GM23248 (cell line): ENCODE results near the gene TSPAN16.

Experiments
- EZH2 ChIP-seq: fragments of 200-600 bp; sonication (generic); IDR thresholded peaks from 2 replicates; pipeline ENCODE4 v1.6.1; 2018; ENCODE audit warnings: antibody characterized with exemption, mild to moderate bottlenecking; ENCODE audit not compliant: insufficient read depth, poor library complexity, severe bottlenecking
- EZH2phosphoT487 ChIP-seq: fragments of 200-600 bp; sonication (generic); IDR thresholded peaks from 2 replicates; pipeline ENCODE4 v1.6.1; 2018; ENCODE audit warnings: antibody characterized with exemption, moderate library complexity, mild to moderate bottlenecking, low read depth; ENCODE audit not compliant: insufficient read depth

GRCh38 chr19:11324748-11325389, 28.9 kb downstream of the TSPAN16 start:
- TF ChIP-seq EZH2 (no peak), EZH2phosphoT487 (no peak)
